Mesendoderm (in vitro differentiated cells): Measurements from ENCODE around the gene GUCA1A.
"Not testable (repeated sequence)": the region's sequence is repeated elsewhere in the genome, so short reads cannot be mapped to it uniquely, and the experiment has no call there.

Source experiments
- DNase-seq: peaks from one replicate; pipeline ENCODE4 v3.0.0; 2013
- H2AK5ac ChIP-seq: 2 replicates; pipeline ENCODE4 v1.6.1; 2013; ENCODE audit warnings: low read length, inconsistent platforms
- H2BK120ac ChIP-seq: 2 replicates; pipeline ENCODE4 v1.6.1; 2013; ENCODE audit warnings: low read depth, mild to moderate bottlenecking, low read length, moderate library complexity, mixed read lengths
- H2BK15ac ChIP-seq: replicated peaks from 2 replicates; pipeline ENCODE4 v1.6.1; 2013; ENCODE audit warnings: low read depth, mild to moderate bottlenecking, moderate library complexity
- H2BK5ac ChIP-seq: 2 replicates; pipeline ENCODE4 v1.6.1; 2013; ENCODE audit warnings: low read length, inconsistent platforms
- H3K18ac ChIP-seq: 2 replicates; pipeline ENCODE4 v1.6.1; 2013; ENCODE audit warnings: mild to moderate bottlenecking, low read length, mixed read lengths
- H3K23ac ChIP-seq: one replicate; pipeline ENCODE4 v1.6.1; 2013; ENCODE audit warnings: low read length
- H3K27ac ChIP-seq: 2 replicates; pipeline ENCODE4 v1.5.1; 2013; ENCODE audit warnings: low read depth, mild to moderate bottlenecking, inconsistent platforms, low read length, moderate library complexity
- H3K27me3 ChIP-seq: 2 replicates; pipeline ENCODE4 v1.6.1; 2013; ENCODE audit warnings: low read length, control low read depth, mild to moderate bottlenecking, inconsistent platforms; ENCODE audit not compliant: insufficient read depth, poor library complexity
- H3K36me3 ChIP-seq: 2 replicates; pipeline ENCODE4 v1.6.1; 2013; ENCODE audit warnings: low read length, inconsistent platforms; ENCODE audit not compliant: control insufficient read depth, insufficient read depth
- H3K4ac ChIP-seq: one replicate; pipeline ENCODE4 v1.6.1; 2013; ENCODE audit warnings: low read depth, mild to moderate bottlenecking, low read length, moderate library complexity
- H3K4me1 ChIP-seq: 2 replicates; pipeline ENCODE4 v1.6.1; 2013; ENCODE audit warnings: low read depth, low read length, inconsistent platforms; ENCODE audit not compliant: control insufficient read depth
- H3K4me2 ChIP-seq: 2 replicates; pipeline ENCODE4 v1.6.1; 2013; ENCODE audit warnings: low read length
- H3K4me3 ChIP-seq: 2 replicates; pipeline ENCODE4 v1.5.1; 2013; ENCODE audit warnings: mild to moderate bottlenecking, low read length
- H3K56ac ChIP-seq: one replicate; pipeline ENCODE4 v1.6.1; 2013; ENCODE audit warnings: low read length
- H3K79me1 ChIP-seq: 2 replicates; pipeline ENCODE4 v1.6.1; 2013; ENCODE audit warnings: low read length, inconsistent platforms
- H3K79me2 ChIP-seq: 2 replicates; pipeline ENCODE4 v1.6.1; 2013; ENCODE audit warnings: mild to moderate bottlenecking, low read length; ENCODE audit not compliant: control insufficient read depth, insufficient read depth
- H3K9ac ChIP-seq: 2 replicates; pipeline ENCODE4 v1.6.1; 2013; ENCODE audit warnings: low read length, inconsistent platforms
- H4K5ac ChIP-seq: one replicate; pipeline ENCODE4 v1.6.1; 2013; ENCODE audit warnings: low read length
- H4K8ac ChIP-seq: one replicate; pipeline ENCODE4 v1.6.1; 2013; ENCODE audit warnings: low read depth, mild to moderate bottlenecking, control low read depth, low read length, moderate library complexity
- WGBS: extraction: QIAGEN DNeasy Blood & Tissue Kit; methylation state at CpG from one replicate; pipeline ENCODE4 v1.1.7; 2013; ENCODE audit warnings: low lambda C conversion rate, missing lambda C conversion rate; ENCODE audit not compliant: insufficient coverage; ENCODE audit errors: extremely low coverage; 5-methylcytosine and 5-hydroxymethylcytosine counted together

GUCA1A gene

GRCh38 chr6:42150254-42150653, 22.9 kb upstream of the GUCA1A start:
- Histone ChIP-seq H3K4me3 (no peak overlapping the region), H2BK120ac (no peak overlapping the region), H3K79me2 (no peaks in the 10 kb centered on the region), H3K56ac (no peak overlapping the region), H3K4me1 (no peaks in the 10 kb centered on the region), H2AK5ac (no peak overlapping the region), H4K8ac (no peak overlapping the region), H3K9ac (no peak overlapping the region), H3K4me2 (no peak overlapping the region), H4K5ac (no peak overlapping the region), H2BK15ac (no peak overlapping the region), H3K27me3 (no peaks in the 10 kb centered on the region), H3K4ac (no peak overlapping the region), H3K23ac (no peak overlapping the region), H3K79me1 (no peaks in the 10 kb centered on the region), H3K36me3 (no peaks in the 10 kb centered on the region), H3K18ac (no peak overlapping the region), H2BK5ac (no peak overlapping the region), H3K27ac (no peak overlapping the region)
- no CpG with 5 or more reads among the region's 8 CpGs for WGBS
- no peak for DNase-seq

- H3K4me2 ChIP-seq = no peak overlapping the region
- H2BK5ac ChIP-seq = no peak overlapping the region
- H4K8ac ChIP-seq = no peak overlapping the region
- H2BK120ac ChIP-seq = no peak overlapping the region
- H4K5ac ChIP-seq = no peak overlapping the region
- no peak overlapping the region for H3K27ac ChIP-seq
- no peak overlapping the region for H3K4me3 ChIP-seq
- H3K18ac ChIP-seq = no peak overlapping the region
- H3K4me1 ChIP-seq = no peaks in the 10 kb centered on the region
- H3K79me1 ChIP-seq = no peaks in the 10 kb centered on the region
- H3K79me2 ChIP-seq = no peaks in the 10 kb centered on the region
- no peak overlapping the region for H3K56ac ChIP-seq
- no peak overlapping the region for H3K23ac ChIP-seq
- no peak overlapping the region for H3K9ac ChIP-seq
- no peak overlapping the region for H2BK15ac ChIP-seq
- H2AK5ac ChIP-seq = no peak overlapping the region
- no CpG with 5 or more reads among the region's 8 CpGs for WGBS
- no peak for DNase-seq
- H3K27me3 ChIP-seq = no peaks in the 10 kb centered on the region
- no peak overlapping the region for H3K4ac ChIP-seq
- H3K36me3 ChIP-seq = no peaks in the 10 kb centered on the region
These were observed 21.1 kb upstream of the GUCA1A start for GRCh38 chr6:42152024-42152423.

GRCh38 chr6:42152528-42153213, 20.5 kb upstream of the GUCA1A start:
- H3K4ac ChIP-seq, H3K4me1 ChIP-seq, H3K27me3 ChIP-seq, H2BK5ac ChIP-seq, H4K5ac ChIP-seq, H3K9ac ChIP-seq, H3K4me2 ChIP-seq, H2BK120ac ChIP-seq, H2AK5ac ChIP-seq, H3K36me3 ChIP-seq, DNase-seq, H3K4me3 ChIP-seq, H3K79me2 ChIP-seq, H3K79me1 ChIP-seq, H3K23ac ChIP-seq, H4K8ac ChIP-seq, H3K56ac ChIP-seq, H2BK15ac ChIP-seq, H3K18ac ChIP-seq, H3K27ac ChIP-seq: not testable (repeated sequence)
- 100% methylated on average over 1 of the region's 4 CpGs for WGBS

- H3K27ac ChIP-seq = no peak overlapping the region
- no peaks in the 10 kb centered on the region for H3K4me1 ChIP-seq
- H3K36me3 ChIP-seq = no peaks in the 10 kb centered on the region
- no peak overlapping the region for H3K4ac ChIP-seq
- no CpG with 5 or more reads among the region's 5 CpGs for WGBS
- H2AK5ac ChIP-seq = no peak overlapping the region
- H3K23ac ChIP-seq = no peak overlapping the region
- H3K56ac ChIP-seq = no peak overlapping the region
- no peak overlapping the region for H4K8ac ChIP-seq
- H3K79me1 ChIP-seq = no peaks in the 10 kb centered on the region
- no peak overlapping the region for H4K5ac ChIP-seq
- H2BK15ac ChIP-seq = no peak overlapping the region
- H2BK5ac ChIP-seq = no peak overlapping the region
- no peaks in the 10 kb centered on the region for H3K79me2 ChIP-seq
- no peak overlapping the region for H3K9ac ChIP-seq
- DNase-seq = no peak
- no peak overlapping the region for H3K18ac ChIP-seq
- H3K27me3 ChIP-seq = no peaks in the 10 kb centered on the region
- no peak overlapping the region for H3K4me3 ChIP-seq
- H3K4me2 ChIP-seq = no peak overlapping the region
- H2BK120ac ChIP-seq = no peak overlapping the region
These were observed 19.2 kb upstream of the GUCA1A start for GRCh38 chr6:42153921-42154320.

GRCh38 chr6:42154461-42155209, 18.5 kb upstream of the GUCA1A start:
- H3K23ac ChIP-seq = no peak overlapping the region
- no peaks in the 10 kb centered on the region for H3K79me2 ChIP-seq
- H3K56ac ChIP-seq = no peak overlapping the region
- no peak overlapping the region for H3K9ac ChIP-seq
- H2BK15ac ChIP-seq = no peak overlapping the region
- no peaks in the 10 kb centered on the region for H3K36me3 ChIP-seq
- H2AK5ac ChIP-seq = no peak overlapping the region
- H2BK120ac ChIP-seq = no peak overlapping the region
- H3K27me3 ChIP-seq = no peaks in the 10 kb centered on the region
- no peak overlapping the region for H4K8ac ChIP-seq
- H3K4me2 ChIP-seq = no peak overlapping the region
- no peak overlapping the region for H4K5ac ChIP-seq
- no peak overlapping the region for H2BK5ac ChIP-seq
- H3K4me1 ChIP-seq = no peaks in the 10 kb centered on the region
- no peak overlapping the region for H3K4me3 ChIP-seq
- no peak for DNase-seq
- no peak overlapping the region for H3K27ac ChIP-seq
- no peak overlapping the region for H3K4ac ChIP-seq
- H3K79me1 ChIP-seq = no peaks in the 10 kb centered on the region
- no peak overlapping the region for H3K18ac ChIP-seq

- no peak overlapping the region for H4K8ac ChIP-seq
- no peak overlapping the region for H3K18ac ChIP-seq
These were observed 17.9 kb upstream of the GUCA1A start for GRCh38 chr6:42155293-42155692.

More at GRCh38 chr6:42155293-42155692, 17.9 kb upstream of the GUCA1A start:
- Histone ChIP-seq H3K79me1 (no peaks in the 10 kb centered on the region), H3K9ac (no peak overlapping the region), H3K36me3 (no peaks in the 10 kb centered on the region), H2BK15ac (no peak overlapping the region), H3K27me3 (no peaks in the 10 kb centered on the region), H3K4ac (no peak overlapping the region), H4K5ac (no peak overlapping the region), H2AK5ac (no peak overlapping the region), H3K4me2 (no peak overlapping the region), H2BK120ac (no peak overlapping the region), H3K4me3 (no peak overlapping the region), H3K79me2 (no peaks in the 10 kb centered on the region), H3K23ac (no peak overlapping the region), H3K27ac (no peak overlapping the region), H3K4me1 (no peaks in the 10 kb centered on the region), H2BK5ac (no peak overlapping the region), H3K56ac (peak overlapping the region; percentile 2)
- no peak for DNase-seq
- WGBS = no CpG with 5 or more reads among the region's 4 CpGs
